IPS DF 6.9 (cell line): ENCODE measurements around the gene HS1BP3.

Experiments
- DNase-seq: peaks from one replicate; pipeline ENCODE4 v3.0.0-alpha.2; 2013; ENCODE audit warnings: low read depth, low spot score
- H3K27ac ChIP-seq: one replicate; pipeline ENCODE4 v1.5.1; 2013; ENCODE audit warnings: low read length, control low read depth
- H3K27me3 ChIP-seq: 2 replicates; pipeline ENCODE4 v1.6.1; 2013; ENCODE audit warnings: mild to moderate bottlenecking, low read length; ENCODE audit not compliant: control insufficient read depth, insufficient read depth
- H3K36me3 ChIP-seq: 2 replicates; pipeline ENCODE4 v1.6.1; 2013; ENCODE audit warnings: low read length; ENCODE audit not compliant: control insufficient read depth, insufficient read depth
- H3K4me1 ChIP-seq: 2 replicates; pipeline ENCODE4 v1.6.1; 2013; ENCODE audit warnings: low read length; ENCODE audit not compliant: control insufficient read depth, insufficient read depth
- H3K4me3 ChIP-seq: 2 replicates; pipeline ENCODE4 v1.5.1; 2013; ENCODE audit warnings: mild to moderate bottlenecking, low read length
- H3K9me3 ChIP-seq: 2 replicates; pipeline ENCODE4 v1.6.1; 2013; ENCODE audit warnings: low read length, inconsistent platforms; ENCODE audit not compliant: control insufficient read depth, insufficient read depth
- WGBS: extraction: QIAGEN DNeasy Blood & Tissue Kit; methylation state at CpG from one replicate; pipeline ENCODE4 v1.1.7; 2013; ENCODE audit warnings: mixed read lengths, missing lambda C conversion rate; ENCODE audit not compliant: insufficient read length, insufficient coverage; 5-methylcytosine and 5-hydroxymethylcytosine counted together

The HS1BP3 gene

GRCh38 chr2:20684581-20685063 is 33.7 kb upstream of the HS1BP3 start:
- Histone ChIP-seq H3K27me3 (no peaks in the 10 kb centered on the region), H3K9me3 (no peaks in the 10 kb centered on the region), H3K27ac (no peak overlapping the region), H3K36me3 (no peaks in the 10 kb centered on the region), H3K4me1 (no peaks in the 10 kb centered on the region), H3K4me3 (no peak overlapping the region)
- no CpG with 5 or more reads among the region's 6 CpGs for WGBS
- no peak for DNase-seq

DNA sequence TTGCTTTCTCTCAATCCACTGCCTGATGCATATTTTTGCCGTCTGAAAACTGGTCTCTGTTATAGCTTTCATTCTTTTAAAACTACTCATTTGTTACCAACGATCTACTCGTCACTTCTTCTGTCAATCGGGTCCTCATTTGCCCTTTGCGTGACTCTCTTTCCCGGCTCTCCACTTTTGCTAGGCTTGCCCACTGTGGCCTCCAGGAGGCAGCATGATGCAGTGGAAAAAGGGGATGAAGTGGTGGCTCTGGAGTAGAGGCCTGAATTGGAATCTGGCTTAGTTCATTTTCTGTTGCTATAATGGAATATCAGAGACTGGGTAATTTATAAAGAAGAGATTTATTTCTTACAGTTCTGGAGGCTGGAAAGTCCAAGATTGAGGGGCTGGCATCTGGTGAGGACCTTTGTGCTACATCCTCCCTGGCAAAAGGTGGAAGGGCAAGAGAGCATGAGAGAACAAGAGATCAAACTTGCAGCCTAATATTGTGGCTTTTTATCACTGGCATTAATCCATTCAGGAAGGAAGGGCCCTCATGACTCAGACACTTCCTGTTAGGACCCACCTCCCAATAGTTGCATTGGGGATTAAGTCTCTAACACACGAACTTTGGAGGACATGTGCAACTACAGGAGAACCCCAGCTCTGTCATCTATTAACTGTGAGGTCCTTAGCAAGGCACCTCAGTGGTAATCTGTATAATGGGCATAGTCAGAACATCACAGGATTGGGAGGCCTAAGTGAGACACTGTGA is 31.4 kb upstream of the HS1BP3 start:
- no peak for DNase-seq
- Histone ChIP-seq H3K4me1 (no peaks in the 10 kb centered on the region), H3K27ac (no peak overlapping the region), H3K36me3 (no peaks in the 10 kb centered on the region), H3K27me3 (no peaks in the 10 kb centered on the region), H3K9me3 (no peaks in the 10 kb centered on the region), H3K4me3 (no peak overlapping the region)
- WGBS, result no CpG with 5 or more reads among the region's 7 CpGs

DNA sequence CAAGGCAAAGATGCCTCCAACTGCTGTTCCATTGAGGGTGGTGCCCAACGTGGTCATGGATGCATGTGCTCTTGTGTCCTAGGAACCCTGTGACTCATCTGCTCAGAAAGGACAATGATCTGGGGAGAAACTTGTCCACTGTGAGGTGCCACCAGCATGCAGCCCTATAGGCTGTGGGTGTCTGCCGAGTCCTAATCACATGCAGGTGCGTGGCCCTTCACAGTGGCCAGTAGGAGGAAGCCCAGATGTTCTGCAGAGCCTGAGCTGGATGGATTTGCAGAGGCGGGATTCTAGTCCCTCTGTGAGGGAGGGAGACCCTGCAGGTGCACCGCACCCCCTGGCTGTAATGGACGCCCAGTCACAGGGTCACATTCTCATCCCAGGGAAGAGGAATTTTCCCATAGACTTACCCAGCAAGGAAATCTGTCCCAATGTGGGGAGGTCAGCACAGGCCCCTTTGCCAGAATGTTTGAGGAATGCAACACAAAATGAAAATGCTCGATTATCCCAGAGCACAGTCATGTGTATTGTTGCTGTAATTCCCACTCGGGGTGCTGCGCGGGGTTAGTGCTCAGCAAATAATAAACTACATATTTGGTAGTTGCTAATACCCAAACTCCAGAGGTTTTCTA is 30.0 kb upstream of the HS1BP3 start:
- Histone ChIP-seq H3K9me3 (no peaks in the 10 kb centered on the region), H3K27me3 (no peaks in the 10 kb centered on the region), H3K4me3 (no peak overlapping the region), H3K4me1 (no peaks in the 10 kb centered on the region; the same call in 1 of the 2 replicates), H3K36me3 (no peaks in the 10 kb centered on the region), H3K27ac (no peak overlapping the region)
- no peak for DNase-seq
- no CpG with 5 or more reads among the region's 10 CpGs for WGBS

GRCh38 chr2:20678780-20679179 is 27.9 kb upstream of the HS1BP3 start:
- H3K4me3 ChIP-seq, result no peak overlapping the region
- WGBS, result no CpG with 5 or more reads among the region's 2 CpGs
- no peak overlapping the region for H3K27ac ChIP-seq
- H3K27me3 ChIP-seq, result peaks cover 9% of the 10 kb centered on the region; the same call in 1 of the 2 replicates
- H3K36me3 ChIP-seq, result no peaks in the 10 kb centered on the region
- peaks cover 8% of the 10 kb centered on the region for H3K4me1 ChIP-seq
- DNase-seq, result no peak
- H3K9me3 ChIP-seq, result no peaks in the 10 kb centered on the region

DNA sequence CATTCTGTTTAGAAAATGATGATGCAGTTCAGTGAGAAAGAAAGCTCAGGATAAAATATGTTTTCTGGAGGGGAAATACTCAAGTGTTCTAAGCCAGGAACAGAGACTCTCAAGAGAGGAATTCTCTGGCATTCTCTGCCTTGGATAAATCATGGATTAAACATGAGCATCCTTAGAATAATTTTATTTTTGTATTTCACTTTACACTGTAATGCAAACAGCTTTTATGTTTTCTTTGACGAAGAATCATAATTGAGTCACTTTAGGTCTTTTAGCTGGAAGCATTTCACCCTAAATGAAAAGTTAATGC is 27.1 kb upstream of the HS1BP3 start:
- Histone ChIP-seq H3K9me3 (no peaks in the 10 kb centered on the region), H3K27me3 (peaks cover 9% of the 10 kb centered on the region; the same call in 1 of the 2 replicates), H3K27ac (no peak overlapping the region), H3K36me3 (no peaks in the 10 kb centered on the region), H3K4me1 (peaks cover 8% of the 10 kb centered on the region), H3K4me3 (no peak overlapping the region)
- WGBS, result no CpG with 5 or more reads among the region's 1 CpG
- DNase-seq, result no peak

DNA sequence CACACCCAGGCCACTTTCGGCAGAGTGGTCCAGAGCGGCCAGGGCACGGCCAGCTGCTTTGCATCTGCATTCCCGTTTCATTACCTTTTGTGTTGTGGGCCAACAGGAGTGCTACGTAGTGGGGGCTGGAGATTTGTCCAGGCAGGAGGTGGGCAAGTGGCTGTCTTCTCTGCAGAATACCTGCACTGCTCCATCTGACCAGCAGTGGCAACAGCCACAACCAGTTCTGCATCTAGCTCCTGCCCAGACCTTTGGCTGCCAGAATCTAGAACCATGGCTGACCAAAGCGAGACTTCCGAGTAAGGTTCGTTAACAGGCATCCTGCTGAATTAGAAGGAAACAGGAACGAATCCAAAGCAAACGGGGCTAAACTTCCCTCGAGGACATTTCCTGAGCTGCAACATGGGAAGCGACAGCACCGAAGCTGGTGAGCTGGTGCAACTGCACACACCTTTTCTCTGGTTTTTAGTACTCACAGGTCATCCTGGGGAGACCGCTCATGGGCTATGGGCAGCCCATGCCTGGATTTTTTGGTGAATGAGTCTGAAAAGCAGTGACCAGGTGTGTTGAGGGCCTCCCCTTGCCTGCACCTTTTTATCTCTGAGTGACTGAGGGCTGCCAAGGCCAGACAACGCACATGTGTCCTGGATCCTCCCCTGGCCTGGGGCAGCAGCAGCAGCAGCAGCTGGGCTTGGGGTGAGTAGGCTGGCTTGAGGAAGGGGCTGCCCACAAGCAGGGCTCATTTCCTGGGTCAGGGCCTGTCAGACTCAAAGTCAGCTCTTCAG is 26.6 kb upstream of the HS1BP3 start:
- H3K9me3 ChIP-seq, result no peaks in the 10 kb centered on the region
- no CpG with 5 or more reads among the region's 15 CpGs for WGBS
- no peaks in the 10 kb centered on the region for H3K36me3 ChIP-seq
- DNase-seq, result no peak
- H3K4me3 ChIP-seq, result no peak overlapping the region
- no peak overlapping the region for H3K27ac ChIP-seq
- H3K27me3 ChIP-seq, result peaks cover 13% of the 10 kb centered on the region; the same call in 1 of the 2 replicates
- peaks cover 8% of the 10 kb centered on the region for H3K4me1 ChIP-seq

DNA sequence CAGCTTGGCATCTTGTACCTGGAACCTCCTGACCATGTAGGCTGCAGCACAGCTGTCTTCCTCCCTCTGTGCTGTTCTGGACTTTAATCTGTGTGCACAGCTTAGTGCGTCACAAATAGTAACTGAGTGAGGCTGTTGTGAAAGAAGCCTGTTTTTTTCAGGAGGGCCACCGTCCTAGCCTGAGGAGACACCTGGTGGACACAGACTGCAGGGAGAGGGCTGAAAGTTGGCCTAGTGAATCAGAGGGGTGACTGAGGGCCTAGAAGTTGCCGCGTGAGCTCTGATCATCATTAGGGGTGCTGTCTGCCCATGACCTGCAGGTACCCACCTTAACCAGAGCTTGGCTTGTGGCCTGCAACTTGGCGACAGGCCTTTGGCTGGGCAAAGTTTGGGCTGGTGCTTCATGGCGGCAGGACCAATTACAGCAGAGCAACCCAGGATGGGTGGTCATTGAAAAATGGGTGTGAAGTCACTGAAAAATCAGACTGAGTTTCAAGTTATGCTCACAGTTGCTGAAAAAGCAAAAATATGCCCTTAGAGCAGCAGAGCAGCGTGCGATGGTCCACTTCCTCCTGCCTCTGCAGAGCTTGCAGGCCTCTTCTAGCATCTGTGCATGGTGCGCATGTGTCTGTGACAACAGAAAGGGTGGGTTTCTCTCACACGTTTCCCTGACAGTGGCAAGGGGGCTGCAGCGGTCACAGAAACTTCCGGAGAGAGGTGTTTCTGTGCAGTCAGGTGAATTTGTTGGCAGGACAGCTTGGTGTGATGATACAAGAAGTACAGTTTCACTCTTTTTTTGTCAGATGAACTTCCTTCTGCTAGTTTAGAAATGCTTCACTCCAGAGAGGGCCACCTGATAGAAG is 25.7 kb upstream of the HS1BP3 start:
- no CpG with 5 or more reads among the region's 12 CpGs for WGBS
- Histone ChIP-seq H3K9me3 (no peaks in the 10 kb centered on the region), H3K4me3 (no peak overlapping the region), H3K36me3 (no peaks in the 10 kb centered on the region), H3K27me3 (peaks cover 19% of the 10 kb centered on the region), H3K4me1 (peaks cover 10% of the 10 kb centered on the region), H3K27ac (no peak overlapping the region)
- DNase-seq, result no peak

DNA sequence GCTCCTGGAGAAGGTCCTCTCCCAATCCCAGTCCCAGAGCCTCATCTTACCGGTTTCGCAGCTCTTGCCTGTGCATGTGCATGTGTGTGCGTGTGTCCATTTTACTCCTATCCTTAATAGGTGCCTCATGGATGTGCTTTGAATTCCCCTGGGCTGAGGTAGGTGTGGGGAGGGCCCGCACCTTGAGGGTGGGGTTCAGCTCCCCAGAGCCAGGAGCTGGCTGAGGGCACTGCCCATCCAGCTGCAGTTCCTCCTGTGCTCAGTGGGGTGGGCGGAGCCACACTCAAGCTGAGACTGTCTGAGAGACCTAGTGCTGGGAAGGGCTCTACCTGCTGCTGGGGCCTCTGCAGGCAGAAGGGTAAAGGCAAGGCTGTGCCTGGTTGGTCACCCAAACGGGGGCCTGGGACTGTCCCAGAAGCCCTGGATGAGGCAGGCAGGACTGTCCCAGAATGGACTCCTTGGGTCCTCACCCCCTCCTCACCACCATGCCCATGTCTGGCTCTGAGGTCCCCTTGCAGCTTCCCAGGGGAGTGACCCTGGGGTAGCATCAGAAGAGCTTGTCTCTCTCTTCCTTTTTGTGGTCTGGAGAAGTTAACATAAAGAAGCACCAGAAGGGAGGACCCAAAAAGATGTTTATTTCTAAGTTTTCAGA is 24.9 kb upstream of the HS1BP3 start:
- Histone ChIP-seq H3K27ac (no peak overlapping the region), H3K27me3 (peaks cover 27% of the 10 kb centered on the region), H3K9me3 (no peaks in the 10 kb centered on the region), H3K36me3 (no peaks in the 10 kb centered on the region), H3K4me1 (peaks cover 16% of the 10 kb centered on the region), H3K4me3 (no peak overlapping the region)
- WGBS, result no CpG with 5 or more reads among the region's 6 CpGs
- DNase-seq, result no peak

- Histone ChIP-seq H3K36me3 (no peaks in the 10 kb centered on the region), H3K4me1 (peaks cover 16% of the 10 kb centered on the region), H3K4me3 (no peak overlapping the region), H3K9me3 (no peaks in the 10 kb centered on the region), H3K27ac (no peak overlapping the region), H3K27me3 (peaks cover 34% of the 10 kb centered on the region)
- no peak for DNase-seq
- no CpG with 5 or more reads among the region's 16 CpGs for WGBS
Observed at GRCh38 chr2:20674974-20675679, 24.2 kb upstream of the HS1BP3 start.
